IMR-90 (cell line): ENCODE data around the gene STARD13. TPM values are rescaled to one million over a fixed set of nuclear protein-coding genes. Genes with fewer than 3 reads are reported as not detected.
A peak's percentile ranks its signal among the peaks of the same experiment; 100 is the strongest.

Experiments
- ATAC-seq: fragments of 200-7000 bp; cut with Tn5 transposase; 2 replicates; pipeline ENCODE4 v1.9.1; 2020; ENCODE audit warnings: low read depth, mild to moderate bottlenecking, moderate library complexity
- BruUV-seq: library from RNA; stranded (reverse); fragments of 400-500 nt; replicated peaks from 2 replicates; lab custom pipeline; 2021; lab: Mats Ljungman, UMichigan
- CTCF ChIA-PET: fragments of 300-600 bp; formaldehyde crosslinking; extraction: SDS; loops from one replicate; lab custom pipeline; 2021; ENCODE audit warnings: antibody characterized with exemption; lab: Yijun Ruan, JAX
- POLR2A ChIA-PET: fragments of 300-600 bp; sonication (Branson Sonifier 250); formaldehyde crosslinking; loops from one replicate; lab custom pipeline; 2022; ENCODE audit warnings: antibody characterized with exemption; ENCODE audit not compliant: unreplicated experiment; lab: Charles Lee
- DNase-seq: peaks from one replicate; pipeline ENCODE4 v3.0.0; 2013
- H2AFZ ChIP-seq: replicated peaks from 2 replicates; pipeline ENCODE3; 2013; ENCODE audit warnings: low read length, mild to moderate bottlenecking; ENCODE audit not compliant: poor library complexity
- H2AK5ac ChIP-seq: 2 replicates; pipeline ENCODE4 v1.6.1; 2013; ENCODE audit warnings: low read depth, low read length, inconsistent platforms
- H2AK9ac ChIP-seq: replicated peaks from 2 replicates; pipeline ENCODE3; 2013; ENCODE audit warnings: mild to moderate bottlenecking, low read depth, low read length, moderate library complexity; ENCODE audit not compliant: poor library complexity
- H2BK120ac ChIP-seq: 2 replicates; pipeline ENCODE4 v1.6.1; 2013; ENCODE audit warnings: low read depth, low read length, inconsistent platforms
- H2BK15ac ChIP-seq: 3 replicates; pipeline ENCODE4 v1.6.1; 2013; ENCODE audit warnings: low read depth, low read length, inconsistent platforms
- H2BK20ac ChIP-seq: 2 replicates; pipeline ENCODE4 v1.6.1; 2013; ENCODE audit warnings: low read depth, mild to moderate bottlenecking, inconsistent platforms, low read length, moderate library complexity
- H2BK5ac ChIP-seq: 2 replicates; pipeline ENCODE4 v1.6.1; 2013; ENCODE audit warnings: mild to moderate bottlenecking, low read depth, low read length, inconsistent platforms; ENCODE audit not compliant: poor library complexity, severe bottlenecking
- H3K14ac ChIP-seq: replicated peaks from 2 replicates; pipeline ENCODE4 v1.6.1; 2013; ENCODE audit warnings: low read depth, low read length, inconsistent platforms
- H3K18ac ChIP-seq: 2 replicates; pipeline ENCODE4 v1.6.1; 2013; ENCODE audit warnings: low read depth, low read length, control low read depth
- H3K23ac ChIP-seq: 2 replicates; pipeline ENCODE4 v1.6.1; 2013; ENCODE audit warnings: low read depth, low read length, inconsistent platforms
- H3K27ac ChIP-seq: 2 replicates; pipeline ENCODE4 v1.5.1; 2013; ENCODE audit warnings: mild to moderate bottlenecking, control low read depth, low read length; ENCODE audit not compliant: insufficient read depth
- H3K27me3 ChIP-seq: 2 replicates; pipeline ENCODE4 v1.6.1; 2013; ENCODE audit warnings: low read length; ENCODE audit not compliant: control insufficient read depth, insufficient read depth
- H3K36me3 ChIP-seq: 2 replicates; pipeline ENCODE4 v1.6.1; 2013; ENCODE audit warnings: low read length, mixed read lengths; ENCODE audit not compliant: control insufficient read depth, insufficient read depth
- H3K4ac ChIP-seq: 2 replicates; pipeline ENCODE4 v1.6.1; 2013; ENCODE audit warnings: low read depth, low read length, inconsistent platforms
- H3K4me1 ChIP-seq: 2 replicates; pipeline ENCODE4 v1.6.1; 2013; ENCODE audit warnings: low read length, mixed read lengths; ENCODE audit not compliant: control insufficient read depth, insufficient read depth
- H3K4me2 ChIP-seq: 2 replicates; pipeline ENCODE4 v1.6.1; 2013; ENCODE audit warnings: low read depth, mild to moderate bottlenecking, control low read depth, low read length, moderate library complexity
- H3K4me3 ChIP-seq: 2 replicates; pipeline ENCODE4 v1.5.1; 2013; ENCODE audit warnings: low read depth, mild to moderate bottlenecking, control low read depth, low read length, moderate library complexity; ENCODE audit not compliant: insufficient read depth
- H3K56ac ChIP-seq: 2 replicates; pipeline ENCODE4 v1.6.1; 2013; ENCODE audit warnings: low read length, inconsistent platforms; ENCODE audit not compliant: insufficient read depth; ENCODE audit errors: extremely low read depth
- H3K79me1 ChIP-seq, 2 experiments: 2 replicates each; pipeline ENCODE4 v1.6.1; 2013; ENCODE audit warnings: low read length in 2 of 2, inconsistent platforms in 1 of 2, low read depth in 1 of 2
- H3K9ac ChIP-seq: 2 replicates; pipeline ENCODE4 v1.6.1; 2013; ENCODE audit warnings: low read depth, low read length, control low read depth
- H3K9me1 ChIP-seq: 2 replicates; pipeline ENCODE4 v1.6.1; 2013; ENCODE audit warnings: low read length, inconsistent platforms; ENCODE audit not compliant: insufficient read depth
- H3K9me3 ChIP-seq: 2 replicates; pipeline ENCODE4 v1.6.1; 2013; ENCODE audit warnings: low read length; ENCODE audit not compliant: control insufficient read depth, insufficient read depth
- H4K20me1 ChIP-seq: 2 replicates; pipeline ENCODE4 v1.6.1; 2013; ENCODE audit warnings: low read length, inconsistent platforms; ENCODE audit not compliant: insufficient read depth
- H4K5ac ChIP-seq: 2 replicates; pipeline ENCODE4 v1.6.1; 2013; ENCODE audit warnings: mild to moderate bottlenecking, low read depth, low read length, control low read depth
- H4K8ac ChIP-seq, 2 experiments: 2 replicates each; pipeline ENCODE4 v1.6.1; 2013; ENCODE audit warnings: low read depth in 2 of 2, low read length in 2 of 2, control low read depth in 1 of 2, inconsistent platforms in 1 of 2
- H4K91ac ChIP-seq: 2 replicates; pipeline ENCODE4 v1.6.1; 2013; ENCODE audit warnings: low read depth, low read length, inconsistent platforms; ENCODE audit not compliant: insufficient read depth
- CHD1 ChIP-seq: IDR thresholded peaks from 2 replicates; pipeline ENCODE4 v1.6.1; 2012; ENCODE audit warnings: low read depth, low read length, improper control_type of control experiment
- MXI1 ChIP-seq: IDR thresholded peaks from 2 replicates; pipeline ENCODE4 v1.6.1; 2012; ENCODE audit warnings: low read depth, mild to moderate bottlenecking, low read length, moderate library complexity, borderline replicate concordance
- POLR2A ChIP-seq: IDR thresholded peaks from 2 replicates; pipeline ENCODE4 v1.6.1; 2012; ENCODE audit warnings: mild to moderate bottlenecking, low read depth, low read length
- RAD21 ChIP-seq: IDR thresholded peaks from 2 replicates; pipeline ENCODE4 v1.6.1; 2012; ENCODE audit warnings: low read length, improper control_type of control experiment
- RFX5 ChIP-seq: IDR thresholded peaks from 2 replicates; pipeline ENCODE4 v1.8.0; 2012; ENCODE audit warnings: low read depth, mild to moderate bottlenecking, low read length, moderate library complexity
- SMC3 ChIP-seq: fragments of 150-350 bp; IDR thresholded peaks from 2 replicates; pipeline ENCODE4 v1.6.1; 2016; ENCODE audit warnings: low read depth, mild to moderate bottlenecking, antibody characterized with exemption, low read length, moderate library complexity
- WGBS, 2 experiments: methylation state at CpG; one replicate each; pipeline versions ENCODE4 v1.1.5 to v1.1.7; 2013; ENCODE audit warnings: missing lambda C conversion rate in 2 of 2; ENCODE audit not compliant: insufficient read length in 1 of 2; ENCODE audit errors: extremely low coverage in 2 of 2; 5-methylcytosine and 5-hydroxymethylcytosine counted together
- dilution Hi-C: fragments of 300-500 bp; cut with HindIII; formaldehyde crosslinking; loops from one replicate; pipeline ENCODE4 v1.14.3; 2018; ENCODE audit warnings: low sequenced_read_pairs; ENCODE audit not compliant: unreplicated experiment
- in situ Hi-C: fragments of 300-500 bp; cut with MboI; formaldehyde crosslinking; loops from 3 replicates; pipeline ENCODE4 v1.14.3; 2019; ENCODE audit warnings: low sequenced_read_pairs, inconsistent platforms, mixed read lengths
- intact Hi-C: fragments of 100-400 bp; cut with micrococcal nuclease; formaldehyde crosslinking; loops from 2 replicates; pipeline ENCODE4 v1.10.0; 2022
- polyA plus RNA-seq, 3 experiments: library from polyadenylated mRNA; depleted of rRNA; stranded (reverse); fragments of >200 nt; gene quantifications; 2 replicates each; pipeline ENCODE4 v1.2.3, GENCODE V29; 2012; ENCODE audit warnings: low replicate concordance in 1 of 3
- total RNA-seq: library from RNA; depleted of rRNA; stranded (reverse); fragments of >200 nt; gene quantifications from 2 replicates; pipeline ENCODE4 v1.2.3, GENCODE V29; 2012

STARD13 gene
- total and polyA plus RNA-seq, 2 of the 4 experiments (the other 2 are of a cell fraction), result 23.6 to 46.6 TPM

DNA sequence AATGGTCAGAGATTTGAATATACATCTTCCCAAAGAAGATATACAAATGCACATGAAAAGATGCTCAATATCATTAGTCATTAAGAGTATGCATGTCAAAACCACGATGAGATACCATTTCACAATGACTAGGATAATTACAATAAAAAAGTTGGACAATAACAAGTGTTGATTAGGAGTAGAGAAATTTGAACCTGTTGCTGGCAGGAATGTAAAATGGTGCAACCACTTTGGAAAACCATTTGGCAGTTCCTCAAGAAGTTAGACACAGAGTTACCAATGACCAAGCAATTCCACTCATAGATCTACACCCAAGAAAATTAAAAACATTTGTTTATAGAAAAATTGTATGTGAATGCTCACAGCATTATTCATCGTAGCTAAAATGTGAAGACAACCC is 33.2 kb upstream of the STARD13 start:
- dilution Hi-C loops, result no loop called here
- H4K8ac ChIP-seq, result no peak overlapping the region
- no peak overlapping the region for H2BK120ac ChIP-seq
- no peak overlapping the region for H2AK9ac ChIP-seq
- H3K9me3 ChIP-seq, result no peaks in the 10 kb centered on the region
- no peak overlapping the region for H3K27ac ChIP-seq
- ChIA-PET POLR2A (no interaction called here), CTCF (no interaction called here)
- no peak overlapping the region for H2AFZ ChIP-seq
- H3K27me3 ChIP-seq, result no peaks in the 10 kb centered on the region
- BruUV-seq, result no TSS peak
- no peak overlapping the region for H2BK20ac ChIP-seq
- peaks cover 39 to 60% of the 10 kb centered on the region in 2 experiments for H3K79me1 ChIP-seq
- H4K20me1 ChIP-seq, result peaks cover 4% of the 10 kb centered on the region; the same call in 1 of the 2 replicates
- intact Hi-C loops, result no loop called here
- H3K9ac ChIP-seq, result no peak overlapping the region
- H4K91ac ChIP-seq, result no peak overlapping the region
- H3K56ac ChIP-seq, result no peak overlapping the region
- no CpG with 5 or more reads among the region's 2 CpGs for WGBS, 2 experiments
- no peak overlapping the region for H2BK15ac ChIP-seq
- DNase-seq, result no peak
- no peak overlapping the region for H3K4me3 ChIP-seq
- H4K5ac ChIP-seq, result no peak overlapping the region
- H3K23ac ChIP-seq, result no peak overlapping the region
- peaks cover 9% of the 10 kb centered on the region for H3K9me1 ChIP-seq
- H3K18ac ChIP-seq, result no peak overlapping the region
- no peak for ATAC-seq
- H3K36me3 ChIP-seq, result no peaks in the 10 kb centered on the region; the same call in 1 of the 2 replicates
- H3K4me2 ChIP-seq, result no peak overlapping the region
- H3K14ac ChIP-seq, result no peak overlapping the region
- in situ Hi-C loops, result no loop called here
- H3K4ac ChIP-seq, result no peak overlapping the region
- no peak overlapping the region for H2AK5ac ChIP-seq
- H3K4me1 ChIP-seq, result peaks cover 17% of the 10 kb centered on the region
- peak overlapping the region; percentile 47 for H2BK5ac ChIP-seq
- no peak for TF ChIP-seq RAD21
- TF ChIP-seq CHD1, result no peak
- no peak for TF ChIP-seq RFX5
- no peak for TF ChIP-seq MXI1
- TF ChIP-seq POLR2A, result no peak
- no peak for TF ChIP-seq SMC3
